HepG2 (cell line): ENCODE data around the gene MAPK14. TPM values are rescaled to one million over a fixed set of nuclear protein-coding genes. Genes with fewer than 3 reads are reported as not detected.

Experiments
- ATF5 ChIP-seq: sonication (generic); formaldehyde crosslinking; IDR thresholded peaks from 2 replicates; pipeline ENCODE4 v1.4.0; 2020; ENCODE audit warnings: mild to moderate bottlenecking, low read depth, missing genetic modification reagents
- CBX5 ChIP-seq: sonication (generic); formaldehyde crosslinking; IDR thresholded peaks from 2 replicates; pipeline ENCODE4 v1.4.0; 2020; ENCODE audit warnings: missing genetic modification reagents, borderline replicate concordance
- CSRNP1 ChIP-seq: sonication (generic); formaldehyde crosslinking; IDR thresholded peaks from 2 replicates; pipeline ENCODE4 v1.8.1; 2023; ENCODE audit warnings: mild to moderate bottlenecking, missing genetic modification reagents
- HDAC6 ChIP-seq: fragments of 200-600 bp; sonication (generic); IDR thresholded peaks from 2 replicates; pipeline ENCODE4 v1.7.0; 2017; ENCODE audit warnings: mild to moderate bottlenecking, antibody characterized with exemption, low read length, low read depth
- HNRNPK ChIP-seq: fragments of 200-400 bp; formaldehyde crosslinking; IDR thresholded peaks from 2 replicates; pipeline ENCODE4 v1.6.1; 2018; ENCODE audit warnings: low read length, low read depth, moderate library complexity, mild to moderate bottlenecking; ENCODE audit not compliant: poor library complexity, severe bottlenecking
- HNRNPL ChIP-seq: fragments of 200-400 bp; formaldehyde crosslinking; IDR thresholded peaks from 2 replicates; pipeline ENCODE4 v1.6.1; 2017; ENCODE audit warnings: mild to moderate bottlenecking, low read depth, low read length
- JUN ChIP-seq: sonication (generic); formaldehyde crosslinking; IDR thresholded peaks from 2 replicates; pipeline ENCODE4 v1.4.0; 2020; ENCODE audit warnings: mild to moderate bottlenecking, missing genetic modification reagents
- PBX2 ChIP-seq: IDR thresholded peaks from 2 replicates; pipeline ENCODE4 v1.6.1; 2016; ENCODE audit warnings: control low read depth
- ZFY ChIP-seq: sonication (generic); formaldehyde crosslinking; IDR thresholded peaks from 2 replicates; pipeline ENCODE4 v1.4.0; 2020; ENCODE audit warnings: missing genetic modification reagents
- ZMAT3 ChIP-seq: sonication (generic); formaldehyde crosslinking; conservative IDR thresholded peaks from 2 replicates; pipeline ENCODE4 v1.7.0; 2021; ENCODE audit warnings: missing genetic modification reagents
- ZNF280B ChIP-seq: sonication (generic); formaldehyde crosslinking; IDR thresholded peaks from 2 replicates; pipeline ENCODE4 v1.5.0; 2020; ENCODE audit warnings: missing genetic modification reagents, mild to moderate bottlenecking, borderline replicate concordance
- ZNF691 ChIP-seq: sonication (generic); formaldehyde crosslinking; IDR thresholded peaks from 2 replicates; pipeline ENCODE4 v1.4.0; 2020; ENCODE audit warnings: missing genetic modification reagents, low read depth, mild to moderate bottlenecking, borderline replicate concordance
- ZNF780A ChIP-seq: sonication (generic); formaldehyde crosslinking; IDR thresholded peaks from 2 replicates; pipeline ENCODE4 v1.8.0; 2022; ENCODE audit warnings: mild to moderate bottlenecking, missing genetic modification reagents, moderate library complexity
- ZNF883 ChIP-seq: sonication (generic); formaldehyde crosslinking; IDR thresholded peaks from 2 replicates; pipeline ENCODE4 v1.5.1; 2020; ENCODE audit warnings: mild to moderate bottlenecking, missing genetic modification reagents; ENCODE audit errors: not compliant biosample characterization
- ZSCAN5A ChIP-seq: sonication (generic); formaldehyde crosslinking; IDR thresholded peaks from 2 replicates; pipeline ENCODE4 v1.8.0; 2022; ENCODE audit warnings: mild to moderate bottlenecking, missing genetic modification reagents, borderline replicate concordance
- polyA plus RNA-seq, 8 experiments: library from polyadenylated mRNA; depleted of rRNA in 3 of 8; stranded (reverse) in 7 of 8; unstranded in 1 of 8; fragments of >200 nt; fragmentation: Illumina TruSeq in 4 of 8; extraction: Trizol in 4 of 8; gene quantifications; 2 replicates each; pipeline versions ENCODE4 v1.2.1 to v1.2.3, GENCODE V29; 2011 to 2016; ENCODE audit warnings: low read depth in 4 of 8, missing spikeins in 1 of 8, mixed read lengths in 1 of 8; ENCODE audit not compliant: insufficient read depth in 1 of 8
- total RNA-seq, 5 experiments: library from RNA; depleted of rRNA; stranded (reverse); fragments of >200 nt; fragmentation: Illumina TruSeq; extraction: Trizol; gene quantifications; 2 replicates each; pipeline ENCODE4 v1.2.3, GENCODE V29; 2016; ENCODE audit warnings: low read depth in 1 of 5

The MAPK14 gene
- total and polyA plus RNA-seq, 2 of the 13 experiments (the other 11 are each of a cell fraction or from before 2014, with no cell fraction given) = 66.3 to 67.3 TPM

- TF ChIP-seq ZNF691 (CRISPR knock-in tag) (peak; percentile 93), JUN (CRISPR knock-in tag) (peak; percentile 58), ZNF280B (CRISPR knock-in tag) (peak; percentile 95), CBX5 (CRISPR knock-in tag) (0 out of 2 replicates have a peak, but pooled peaks have one; percentile 11), ATF5 (CRISPR knock-in tag) (peak; percentile 83), HNRNPL (peak; percentile 90), ZSCAN5A (CRISPR knock-in tag) (peak; percentile 89; the same call in 1 of the 2 replicates), ZNF780A (no peak), HDAC6 (no peak), ZFY (CRISPR knock-in tag) (peak; percentile 77), PBX2 (CRISPR knock-in tag) (0 out of 2 replicates have a peak, but pooled peaks have one; percentile 37), CSRNP1 (CRISPR knock-in tag) (peak; percentile 95; the same call in 1 of the 2 replicates), HNRNPK (no peak), ZNF883 (peak; percentile 90), ZMAT3 (peak; percentile 58; the same call in 1 of the 2 replicates)
These were observed 103.3 kb downstream of the MAPK14 start (continued) for GRCh38 chr6:36130667-36131510.
